GM23248 (cell line): ENCODE measurements around the gene KCTD3.

ENCODE experiments used
- EZH2 ChIP-seq: fragments of 200-600 bp; sonication (generic); IDR thresholded peaks from 2 replicates; pipeline ENCODE4 v1.6.1; 2018; ENCODE audit warnings: antibody characterized with exemption, mild to moderate bottlenecking; ENCODE audit not compliant: insufficient read depth, poor library complexity, severe bottlenecking
- EZH2phosphoT487 ChIP-seq: fragments of 200-600 bp; sonication (generic); IDR thresholded peaks from 2 replicates; pipeline ENCODE4 v1.6.1; 2018; ENCODE audit warnings: antibody characterized with exemption, moderate library complexity, mild to moderate bottlenecking, low read depth; ENCODE audit not compliant: insufficient read depth

DNA sequence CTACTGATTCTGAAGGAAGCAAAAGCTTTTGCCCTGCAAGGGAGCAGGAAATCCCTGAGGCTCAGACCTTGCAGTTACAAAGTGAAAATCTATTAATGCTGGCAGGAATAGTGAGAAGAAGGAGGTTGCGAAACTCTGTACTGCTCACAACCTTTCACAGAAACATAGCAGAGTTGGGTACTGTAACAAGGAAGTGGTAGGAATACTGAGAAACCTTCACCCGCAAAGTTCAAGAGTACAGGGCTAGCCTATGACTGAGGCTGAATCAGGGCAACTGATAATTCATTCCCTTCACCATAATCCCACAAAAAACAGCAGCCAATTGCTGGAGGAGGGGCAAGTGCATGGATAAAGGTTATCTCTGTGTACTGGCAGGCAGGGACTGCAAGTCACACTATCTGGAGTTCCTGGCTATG, 23.9 kb upstream of the KCTD3 start:
- TF ChIP-seq EZH2 (no peak), EZH2phosphoT487 (no peak)
